CD4-positive, alpha-beta T cell treated with Interleukin-15 for 4 hours (primary cell): Measurements from ENCODE around the gene COBLL1.

ENCODE experiments used
- DNase-seq: peaks from one replicate; pipeline ENCODE4 v3.0.0-alpha.2; 2020; ENCODE audit warnings: low spot score

Gene COBLL1

GRCh38 chr2:164816900-164817299, 24.7 kb downstream of the COBLL1 start:
- DNase-seq = no peak

GRCh38 chr2:164816046-164816445, 25.6 kb downstream of the COBLL1 start:
- no peak for DNase-seq

DNA sequence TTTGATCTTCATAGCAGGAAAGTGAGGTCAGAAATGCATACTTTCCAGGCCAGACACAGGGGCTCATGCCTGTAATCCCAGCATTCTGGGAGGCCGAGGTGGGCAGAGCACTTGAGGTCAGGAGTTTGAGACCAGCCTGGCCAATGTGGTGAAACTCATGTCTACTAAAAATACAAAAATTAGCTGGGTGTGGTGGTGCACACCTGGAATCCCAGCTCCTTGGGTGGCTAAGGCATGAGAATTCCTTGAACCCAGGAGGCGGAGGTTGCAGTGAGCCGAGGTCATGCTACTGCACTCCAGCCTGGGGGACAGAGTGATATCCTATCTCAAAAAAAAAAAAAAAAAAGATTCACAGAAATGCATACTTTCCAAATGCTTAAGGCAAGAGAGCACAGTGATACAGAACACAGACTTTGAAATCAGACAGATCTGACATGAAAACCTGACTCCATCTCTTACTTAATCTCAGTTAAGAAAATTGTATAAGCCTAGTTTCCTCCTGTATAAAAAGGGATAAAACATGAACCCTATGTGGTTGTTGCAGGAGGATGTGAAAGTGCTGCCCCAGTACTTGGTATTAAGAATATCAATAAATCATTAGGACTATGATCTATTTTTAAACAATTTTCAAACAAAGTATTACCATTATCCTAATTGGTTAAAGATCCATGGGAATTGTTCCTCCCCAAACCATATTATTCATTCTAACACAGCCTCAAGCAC, 26.4 kb downstream of the COBLL1 start:
- no peak for DNase-seq

DNA sequence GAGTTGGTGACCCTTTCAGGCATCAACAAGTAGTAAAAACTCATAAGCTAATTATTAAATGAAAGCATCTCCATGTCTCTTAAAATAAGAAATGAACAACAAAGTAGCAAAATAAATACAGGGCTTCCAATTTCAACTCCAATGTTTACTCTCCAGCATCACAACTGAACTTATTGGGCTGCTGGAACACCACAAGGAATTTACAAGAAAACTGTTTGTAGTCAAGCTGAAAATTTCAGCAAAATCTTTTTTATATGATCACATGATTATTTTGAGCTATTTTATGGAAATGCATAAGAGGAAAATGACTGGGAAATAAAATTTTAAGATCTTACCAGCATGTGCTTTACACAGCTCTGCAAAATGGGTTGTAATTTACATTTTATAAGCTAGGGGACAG, 28.1 kb downstream of the COBLL1 start:
- no peak for DNase-seq

DNA sequence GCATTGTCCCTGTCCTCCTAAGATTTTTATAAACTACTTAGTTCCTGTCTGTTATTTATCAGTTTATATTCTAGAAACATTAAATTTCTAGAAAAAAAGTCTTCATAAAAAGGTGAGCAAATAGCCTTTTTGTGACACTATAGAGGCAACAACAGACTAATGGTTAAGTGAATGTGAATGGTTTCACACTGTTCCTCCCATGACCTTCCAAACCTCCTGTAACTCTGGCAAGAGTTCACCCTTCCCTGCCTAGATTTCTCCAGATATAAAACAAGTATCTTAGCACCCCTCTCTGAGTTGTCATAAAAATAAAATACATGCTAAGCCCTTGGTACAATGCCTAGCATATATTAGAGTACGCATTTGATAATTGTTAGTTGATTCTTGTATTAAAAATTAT, 29.2 kb downstream of the COBLL1 start:
- DNase-seq = no peak

DNA sequence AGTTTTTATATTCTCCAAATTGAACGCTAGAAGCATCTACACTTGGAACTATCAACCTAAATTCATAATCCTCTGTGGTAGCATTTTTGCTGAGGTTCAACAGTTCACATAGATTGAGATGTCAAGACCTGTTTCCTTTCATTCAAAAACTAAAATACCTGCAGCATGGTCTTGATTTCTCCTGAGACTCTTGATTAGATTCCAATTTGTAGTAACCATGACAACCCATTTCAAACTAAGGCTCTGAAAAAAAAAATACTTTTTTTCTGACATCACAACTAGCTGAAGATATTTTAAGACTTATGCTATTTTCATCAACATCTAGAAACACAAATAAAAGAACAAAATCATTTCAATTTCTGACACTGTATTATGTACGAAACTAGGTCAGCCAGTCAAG, 29.8 kb downstream of the COBLL1 start:
- no peak for DNase-seq

DNA sequence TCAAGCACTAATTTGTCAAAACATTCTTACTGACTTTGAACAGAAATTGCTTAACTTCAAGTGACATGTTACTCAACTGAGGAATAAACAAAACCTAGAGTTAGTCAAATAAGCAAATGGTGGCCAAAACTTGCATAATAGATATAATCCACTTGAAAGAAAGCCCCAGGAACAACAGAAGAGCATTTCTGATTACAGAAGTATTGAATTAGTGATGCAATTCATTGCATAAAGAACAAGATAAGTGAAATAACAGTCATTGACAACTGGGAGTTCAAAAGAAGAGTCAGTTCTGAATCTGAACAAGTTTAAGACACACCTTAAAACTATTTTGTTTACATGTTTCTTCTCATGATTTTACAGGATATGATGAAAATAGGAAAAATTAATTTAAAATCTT, 30.8 kb downstream of the COBLL1 start:
- DNase-seq = no peak

GRCh38 chr2:164808776-164809175, 32.8 kb downstream of the COBLL1 start:
- no peak for DNase-seq

DNA sequence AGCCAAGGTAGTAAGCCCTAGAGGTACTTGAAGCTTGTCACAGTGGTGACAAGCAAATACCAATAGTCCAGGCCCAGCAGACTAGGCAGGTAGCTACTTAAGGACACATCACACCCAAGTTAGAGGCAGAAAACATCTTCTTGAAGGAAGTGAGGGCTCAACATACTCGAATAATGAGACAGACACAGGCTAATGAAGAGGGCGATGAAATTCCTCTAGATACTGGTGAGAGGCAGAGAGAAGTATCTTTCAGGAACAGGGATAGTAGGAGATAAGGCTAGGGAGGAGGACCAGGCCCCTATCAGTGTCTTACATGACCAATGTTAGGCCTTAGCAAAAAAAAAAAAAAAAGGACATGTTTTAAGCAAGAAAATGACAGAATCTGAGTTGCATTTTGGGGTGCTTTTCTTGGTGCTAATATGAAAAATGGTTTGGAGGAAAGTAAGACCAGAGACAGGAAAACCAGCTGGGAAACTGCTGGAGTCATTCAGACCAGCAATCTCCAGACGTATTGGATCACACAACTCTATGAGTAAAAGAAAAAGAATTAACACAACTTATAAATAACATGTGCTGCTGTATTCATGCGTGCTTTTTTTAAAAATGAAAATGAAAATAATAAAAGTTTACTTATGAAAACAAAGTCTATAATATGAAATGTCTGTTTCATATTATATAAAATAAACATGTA, 37.7 kb downstream of the COBLL1 start:
- no peak for DNase-seq

DNA sequence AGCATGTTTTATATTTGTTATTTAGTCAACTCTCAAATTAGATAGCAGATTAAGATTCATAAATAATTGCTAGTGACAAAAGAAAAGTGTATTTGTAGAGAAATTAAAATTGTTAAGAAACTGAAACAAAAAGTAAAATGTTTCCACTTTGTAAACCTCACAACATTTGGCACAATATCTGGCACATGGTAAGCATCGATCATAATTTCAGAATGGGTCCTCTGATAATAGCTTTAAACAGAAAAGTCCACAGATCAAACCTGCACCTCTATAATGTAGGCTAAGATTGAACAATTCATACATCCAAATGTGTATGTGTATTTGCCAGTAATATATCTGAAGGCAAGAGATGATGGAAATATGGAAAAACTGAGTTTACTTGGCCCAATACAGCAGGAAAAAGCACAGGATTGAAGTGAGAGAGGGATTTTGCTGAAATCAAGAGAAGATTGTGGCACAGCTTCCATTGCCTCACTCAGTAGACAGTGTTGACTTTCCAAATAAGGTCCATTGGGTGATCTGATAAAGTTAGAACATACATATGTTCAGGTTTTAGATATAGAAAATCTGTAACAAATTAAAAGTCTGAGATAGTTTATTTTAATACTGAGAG, 39.4 kb downstream of the COBLL1 start:
- DNase-seq = no peak

GRCh38 chr2:164800572-164800971, 41.1 kb downstream of the COBLL1 start:
- DNase-seq = no peak

DNA sequence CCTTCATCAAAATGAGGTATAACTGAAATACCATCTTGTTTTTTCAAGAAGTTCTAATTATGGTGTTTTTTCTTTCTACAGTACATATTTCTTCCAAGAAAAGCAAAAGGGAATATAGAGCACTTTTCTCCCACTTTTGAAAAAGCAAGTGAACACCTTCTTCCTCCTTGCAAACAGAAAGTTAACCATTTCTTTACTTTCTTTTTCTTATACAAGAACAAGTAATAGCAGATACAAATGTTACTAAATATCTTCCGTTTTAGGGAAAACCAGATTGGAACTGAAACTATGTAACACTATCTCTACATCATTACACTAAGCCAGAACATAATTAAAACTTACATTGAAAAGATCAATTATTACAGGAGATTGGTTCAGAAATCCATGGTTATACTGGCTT, 44.0 kb downstream of the COBLL1 start:
- DNase-seq = no peak

GRCh38 chr2:164796999-164797398, 44.6 kb downstream of the COBLL1 start:
- no peak for DNase-seq

GRCh38 chr2:164794432-164795231, 47.0 kb downstream of the COBLL1 start:
- DNase-seq = no peak

DNA sequence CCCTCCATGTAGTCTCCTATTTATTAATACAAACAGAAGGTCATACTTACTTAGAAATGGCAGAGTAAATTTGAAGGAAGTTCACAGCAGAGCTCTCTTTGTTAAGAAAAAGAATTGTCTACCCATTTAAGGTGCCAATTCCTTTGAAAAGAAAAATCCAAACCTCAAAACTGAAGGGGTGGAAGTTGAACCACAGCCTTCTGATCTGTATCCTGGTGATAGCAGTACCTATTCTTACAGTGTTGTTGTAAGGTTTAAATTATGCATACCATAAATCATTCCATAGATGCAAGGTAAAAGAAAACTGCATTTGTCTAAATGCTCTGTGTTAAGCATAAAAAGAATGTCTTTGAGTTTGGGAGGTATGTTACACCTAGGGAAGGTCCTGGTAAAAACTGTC, 47.6 kb downstream of the COBLL1 start:
- no peak for DNase-seq

DNA sequence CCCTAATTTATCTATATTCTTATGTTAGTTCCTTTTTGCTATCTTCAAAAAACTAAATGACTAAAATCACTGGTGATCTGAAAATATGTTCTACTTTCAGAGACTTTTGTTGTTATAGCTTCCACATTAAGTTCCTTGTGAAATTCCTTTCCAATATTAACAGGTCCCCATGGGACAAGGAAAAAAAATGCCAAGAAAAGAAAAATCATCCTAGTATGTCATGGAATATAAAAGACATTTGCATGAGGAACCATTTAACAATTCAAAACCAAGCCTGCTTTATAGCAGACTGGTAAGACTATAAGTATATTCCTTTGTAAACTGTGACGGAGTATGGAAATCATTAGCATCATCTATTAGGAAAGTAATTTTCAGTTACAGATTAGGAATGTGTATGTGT, 48.1 kb downstream of the COBLL1 start:
- no peak for DNase-seq

DNA sequence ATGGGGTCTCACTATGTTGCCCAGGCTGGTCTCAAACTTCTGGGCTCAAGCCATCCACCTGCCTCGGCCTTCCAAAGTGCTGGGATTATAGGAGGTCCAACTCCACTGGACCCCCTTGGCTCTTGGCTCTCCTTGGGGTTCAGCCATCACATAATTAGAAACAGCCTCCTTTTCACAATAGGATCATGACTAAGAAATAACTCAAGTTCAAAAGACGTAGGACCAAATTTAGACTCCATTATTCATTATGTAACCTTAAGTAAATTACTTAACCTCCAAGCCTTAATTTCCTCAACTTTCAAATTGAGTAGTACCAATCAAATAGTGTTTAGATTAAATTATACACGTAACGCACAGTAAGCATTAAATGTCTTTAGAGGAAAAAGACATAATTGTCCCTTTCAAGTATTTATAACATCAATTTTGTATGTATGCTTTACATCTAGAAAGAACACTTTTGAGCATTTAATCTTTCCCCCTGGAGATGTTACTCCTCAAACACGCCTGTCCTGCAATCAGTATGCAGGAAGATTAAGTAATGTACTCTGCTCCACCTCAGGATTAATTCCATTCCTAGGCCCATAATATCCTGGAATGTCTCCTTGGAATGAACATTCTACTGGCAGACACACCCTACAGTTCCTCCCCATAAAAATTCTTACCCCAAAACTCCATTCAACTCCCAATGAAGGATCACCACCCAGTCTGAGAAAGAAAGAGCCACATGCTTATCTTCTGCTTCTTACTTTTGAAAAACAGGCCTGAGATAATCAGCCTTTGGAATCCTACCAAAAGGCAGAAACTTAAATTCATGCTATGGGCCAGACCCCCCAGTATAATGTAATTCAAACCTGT, 49.1 kb downstream of the COBLL1 start:
- no peak for DNase-seq

- no peak for DNase-seq
These were observed 51.7 kb downstream of the COBLL1 start for GRCh38 chr2:164789968-164790367.

DNA sequence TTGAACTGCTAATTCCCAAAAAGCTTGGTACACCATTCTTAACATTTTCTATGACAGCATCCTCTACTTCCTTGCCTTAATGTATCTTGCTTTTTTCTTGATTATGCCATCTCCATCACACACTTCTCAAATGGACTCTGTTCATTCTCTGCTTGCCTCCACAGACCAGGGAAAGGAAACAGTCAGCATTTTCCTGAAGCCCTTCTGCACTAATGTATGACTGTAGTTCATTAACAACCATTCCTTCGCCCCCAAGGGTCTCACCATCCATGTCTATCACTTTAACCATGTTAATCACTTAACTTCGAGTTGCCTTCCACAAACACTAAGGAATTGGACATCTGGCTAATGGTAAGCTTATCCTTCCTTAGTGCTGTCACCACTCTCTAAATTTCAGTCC, 54.8 kb downstream of the COBLL1 start:
- no peak for DNase-seq

- DNase-seq = no peak
These were observed 56.2 kb downstream of the COBLL1 start for GRCh38 chr2:164785457-164785856.

DNA sequence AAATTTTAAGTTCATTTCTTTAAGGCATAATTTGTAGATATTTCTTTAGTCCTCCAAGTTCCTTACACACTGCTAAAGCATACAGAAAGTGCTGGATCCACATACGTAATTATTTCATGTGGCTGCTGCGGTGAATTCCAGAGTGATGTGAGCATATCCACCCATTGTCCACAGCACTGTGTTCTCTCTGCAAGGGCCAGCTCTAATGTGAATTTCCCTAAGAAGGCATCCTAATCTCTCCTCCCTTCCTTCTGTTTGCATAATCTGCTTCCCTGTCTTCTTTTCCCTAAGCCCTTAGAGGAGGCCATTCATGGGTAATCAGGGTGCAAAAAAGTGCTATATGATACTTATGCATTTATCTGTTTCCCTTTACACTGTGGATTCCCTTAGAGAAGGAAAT, 57.2 kb downstream of the COBLL1 start:
- DNase-seq = no peak

DNA sequence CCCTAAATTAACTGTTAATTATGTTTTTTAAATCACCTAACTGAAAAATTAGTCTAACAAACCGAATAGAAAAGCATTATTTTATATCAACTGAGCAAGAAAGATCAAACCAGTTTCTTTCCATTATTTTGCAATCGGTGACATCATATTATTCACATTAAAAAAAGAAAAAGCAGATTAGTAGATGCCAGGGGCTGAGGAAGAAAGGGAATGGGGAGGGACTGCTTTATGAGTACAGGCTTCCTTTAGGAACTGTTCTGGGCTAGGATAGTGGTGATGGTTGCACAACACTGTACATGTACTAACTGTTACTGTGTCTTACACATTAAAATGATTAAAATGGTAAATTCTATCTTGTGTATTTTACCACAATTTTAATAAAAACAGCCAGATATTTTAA, 59.3 kb downstream of the COBLL1 start:
- DNase-seq = no peak
